Calu3 (cell line): ENCODE results near the gene RFTN1. TPM values are rescaled to one million over a fixed set of nuclear protein-coding genes. Genes with fewer than 3 reads are reported as not detected.

Experiments used
- BruUV-seq: library from RNA; stranded (reverse); fragments of 400-500 nt; replicated peaks from 2 replicates; lab custom pipeline; 2021; lab: Mats Ljungman, UMichigan
- CTCF ChIA-PET: fragments of 300-600 bp; sonication (Branson Sonifier 250); formaldehyde crosslinking; loops from one replicate; lab custom pipeline; 2022; ENCODE audit warnings: antibody characterized with exemption; lab: Charles Lee
- DNase-seq: peaks from one replicate; pipeline ENCODE4 v3.0.0; 2022
- H3K27ac Mint-ChIP-seq: one replicate; pipeline ENCODE4 v1.8.0; 2022; ENCODE audit warnings: mixed read lengths; ENCODE audit not compliant: unreplicated experiment
- H3K27me3 Mint-ChIP-seq: one replicate; pipeline ENCODE4 v1.8.0; 2022; ENCODE audit warnings: mixed read lengths; ENCODE audit not compliant: unreplicated experiment
- H3K36me3 Mint-ChIP-seq: one replicate; pipeline ENCODE4 v1.8.0; 2022; ENCODE audit warnings: mild to moderate bottlenecking, moderate library complexity, mixed read lengths; ENCODE audit not compliant: insufficient read depth, unreplicated experiment
- H3K4me1 Mint-ChIP-seq: one replicate; pipeline ENCODE4 v1.8.0; 2022; ENCODE audit warnings: mild to moderate bottlenecking, low read depth, mixed read lengths; ENCODE audit not compliant: unreplicated experiment
- H3K4me3 Mint-ChIP-seq: one replicate; pipeline ENCODE4 v1.8.0; 2022; ENCODE audit warnings: mild to moderate bottlenecking, low read depth, moderate library complexity, mixed read lengths; ENCODE audit not compliant: unreplicated experiment
- H3K9me3 Mint-ChIP-seq: one replicate; pipeline ENCODE4 v1.8.0; 2022; ENCODE audit warnings: low read depth, mixed read lengths; ENCODE audit not compliant: unreplicated experiment
- intact Hi-C: fragments of 100-400 bp; cut with micrococcal nuclease; formaldehyde crosslinking; loops from one replicate; pipeline ENCODE4 v1.10.0; 2022; ENCODE audit not compliant: unreplicated experiment
- total RNA-seq: library from RNA; stranded (reverse); gene quantifications from 2 replicates; pipeline ENCODE4 v1.2.3, GENCODE V29; 2022
- TF ChIP-seq, protein P1 (sequence below): fragments of 200-600 bp; IDR thresholded peaks from one replicate; pipeline ENCODE4 v1.8.0; 2022; ENCODE audit warnings: antibody characterized with exemption; ENCODE audit not compliant: unreplicated experiment

Gene RFTN1
- total RNA-seq, 1 experiment from 2014 or later = 1.6 TPM

DNA sequence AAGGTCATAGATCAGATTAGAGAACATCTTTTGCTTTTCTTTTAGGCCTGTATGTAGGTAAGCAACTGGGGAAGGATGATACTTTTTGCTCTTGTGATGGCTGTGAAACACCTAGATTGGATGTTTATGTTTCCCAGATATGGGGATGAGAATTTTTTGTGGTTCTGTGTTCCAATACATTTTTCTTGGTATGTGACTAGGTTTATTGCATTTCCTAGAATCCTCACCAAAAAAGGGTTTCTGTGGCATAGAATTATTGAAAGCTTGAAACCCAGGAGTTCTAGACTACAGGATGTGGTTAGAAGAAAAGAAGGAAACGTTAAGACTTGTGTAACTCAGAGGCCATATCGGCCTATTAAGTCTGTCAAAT, 222.7 kb downstream of the RFTN1 start:
- DNase-seq = no peak
- CTCF ChIA-PET = interaction anchor here (0.6 to 1.9 kb wide), 6 partner anchors 17 to 538 kb away, joined by 3 to 15 read pairs (median 4); no protein-coding TSS in a partner anchor
- Mint-ChIP-seq H3K4me1 (no peaks in the 10 kb centered on the region), H3K36me3 (peaks cover 8% of the 10 kb centered on the region), H3K27ac (no peak overlapping the region), H3K9me3 (peaks cover 4% of the 10 kb centered on the region), H3K4me3 (no peak overlapping the region), H3K27me3 (no peaks in the 10 kb centered on the region)
- intact Hi-C loops = loop anchor here (1.0 kb wide), 2 partner anchors 226 to 259 kb away; no protein-coding TSS in a partner anchor
- no TSS peak for BruUV-seq
- TF ChIP-seq, protein P1, sequence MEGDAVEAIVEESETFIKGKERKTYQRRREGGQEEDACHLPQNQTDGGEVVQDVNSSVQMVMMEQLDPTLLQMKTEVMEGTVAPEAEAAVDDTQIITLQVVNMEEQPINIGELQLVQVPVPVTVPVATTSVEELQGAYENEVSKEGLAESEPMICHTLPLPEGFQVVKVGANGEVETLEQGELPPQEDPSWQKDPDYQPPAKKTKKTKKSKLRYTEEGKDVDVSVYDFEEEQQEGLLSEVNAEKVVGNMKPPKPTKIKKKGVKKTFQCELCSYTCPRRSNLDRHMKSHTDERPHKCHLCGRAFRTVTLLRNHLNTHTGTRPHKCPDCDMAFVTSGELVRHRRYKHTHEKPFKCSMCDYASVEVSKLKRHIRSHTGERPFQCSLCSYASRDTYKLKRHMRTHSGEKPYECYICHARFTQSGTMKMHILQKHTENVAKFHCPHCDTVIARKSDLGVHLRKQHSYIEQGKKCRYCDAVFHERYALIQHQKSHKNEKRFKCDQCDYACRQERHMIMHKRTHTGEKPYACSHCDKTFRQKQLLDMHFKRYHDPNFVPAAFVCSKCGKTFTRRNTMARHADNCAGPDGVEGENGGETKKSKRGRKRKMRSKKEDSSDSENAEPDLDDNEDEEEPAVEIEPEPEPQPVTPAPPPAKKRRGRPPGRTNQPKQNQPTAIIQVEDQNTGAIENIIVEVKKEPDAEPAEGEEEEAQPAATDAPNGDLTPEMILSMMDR = no peak

DNA sequence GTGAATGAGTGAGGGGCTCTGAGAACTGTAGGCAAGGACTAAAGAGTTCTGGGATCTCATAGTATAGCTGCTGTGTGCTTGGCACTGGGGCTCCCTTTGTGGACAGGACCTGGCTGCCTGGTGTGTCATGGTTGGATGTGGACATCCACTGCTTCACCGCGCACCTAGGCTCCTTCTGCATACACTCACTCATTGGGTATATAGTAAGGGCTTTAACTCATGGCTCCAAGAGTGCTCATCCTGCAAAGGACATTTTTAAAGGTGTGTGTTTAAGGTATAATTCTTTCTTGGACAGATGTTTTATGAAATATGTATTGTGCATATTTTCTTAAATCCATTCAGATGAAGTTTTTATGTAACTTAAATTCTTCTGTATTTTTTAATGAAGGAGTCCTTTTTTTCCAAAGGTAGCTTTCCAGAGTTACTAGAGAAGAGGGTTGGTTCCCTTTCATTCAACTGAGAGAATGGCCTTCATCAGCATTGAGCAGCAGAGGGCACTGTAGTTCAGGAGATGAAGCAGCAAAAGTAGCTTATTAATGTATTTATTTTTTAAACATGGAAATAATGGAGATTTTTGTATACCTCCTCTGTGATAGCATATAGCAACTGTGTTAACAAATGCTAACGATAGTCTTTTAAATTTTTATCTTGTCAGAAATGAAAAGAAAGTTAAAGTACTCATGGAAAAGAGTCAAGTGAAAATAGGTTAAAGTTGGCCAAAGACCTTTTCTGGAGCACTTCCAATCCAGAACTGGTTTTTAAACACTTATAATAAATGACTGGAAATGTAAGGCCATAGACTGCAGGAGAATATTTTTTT, 223.3 kb downstream of the RFTN1 start:
- no peak overlapping the region for H3K4me3 Mint-ChIP-seq
- no TSS peak for BruUV-seq
- H3K36me3 Mint-ChIP-seq = peaks cover 4% of the 10 kb centered on the region
- H3K4me1 Mint-ChIP-seq = no peaks in the 10 kb centered on the region
- CTCF ChIA-PET = interaction anchor here (0.6 to 1.9 kb wide), 8 partner anchors 15 to 539 kb away, joined by 3 to 15 read pairs (median 3); no protein-coding TSS in a partner anchor
- H3K9me3 Mint-ChIP-seq = peaks cover 4% of the 10 kb centered on the region
- H3K27ac Mint-ChIP-seq = no peak overlapping the region
- DNase-seq = peak; percentile 30
- H3K27me3 Mint-ChIP-seq = no peaks in the 10 kb centered on the region
- TF ChIP-seq, protein P1 = no peak
- intact Hi-C loops = loop anchor here (1.0 kb wide), 2 partner anchors 227 to 260 kb away; no protein-coding TSS in a partner anchor

DNA sequence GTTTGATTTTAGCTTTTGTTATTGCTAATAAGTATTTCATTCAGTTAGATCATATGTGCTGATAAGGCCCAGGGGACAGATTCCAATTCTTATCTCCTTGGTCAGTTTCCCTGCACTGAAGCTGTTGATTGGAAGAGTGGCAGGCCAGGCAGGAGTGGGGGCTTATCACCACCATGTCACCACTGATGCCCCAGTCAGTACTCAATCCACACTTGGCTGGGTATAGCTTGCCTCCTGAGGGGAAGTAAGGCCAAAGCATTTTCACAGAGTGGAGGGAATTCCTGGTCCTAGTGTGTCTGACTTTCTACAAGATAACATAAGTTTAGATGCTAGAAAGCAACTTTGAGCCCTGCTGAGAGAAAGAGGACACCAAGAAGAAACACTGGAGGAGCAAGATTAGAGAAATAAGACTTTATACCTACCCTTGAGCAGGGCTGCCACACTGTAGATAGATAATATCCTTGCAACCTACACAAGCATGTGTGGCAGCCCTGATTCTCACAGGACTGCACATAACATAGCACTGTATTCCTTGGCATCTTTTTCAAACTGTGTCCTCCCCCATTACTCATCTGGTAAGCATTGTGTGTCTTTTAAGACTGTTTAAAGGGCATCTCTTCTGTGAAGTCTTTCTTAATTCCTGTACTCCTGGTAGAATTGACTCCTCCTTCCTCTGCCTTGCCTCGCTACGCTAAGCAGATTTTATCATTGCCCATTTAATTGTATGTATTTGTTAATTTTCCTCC, 224.2 kb downstream of the RFTN1 start:
- Mint-ChIP-seq H3K36me3 (peaks cover 4% of the 10 kb centered on the region), H3K4me3 (no peak overlapping the region), H3K27ac (no peak overlapping the region), H3K4me1 (no peaks in the 10 kb centered on the region), H3K27me3 (no peaks in the 10 kb centered on the region), H3K9me3 (peaks cover 4% of the 10 kb centered on the region)
- no TSS peak for BruUV-seq
- TF ChIP-seq, protein P1 = no peak
- intact Hi-C loops = no loop called here
- CTCF ChIA-PET = interaction anchor here (0.6 to 1.9 kb wide), 3 partner anchors 18 to 256 kb away, joined by 3 to 15 read pairs (median 3); no protein-coding TSS in a partner anchor
- no peak for DNase-seq

DNA sequence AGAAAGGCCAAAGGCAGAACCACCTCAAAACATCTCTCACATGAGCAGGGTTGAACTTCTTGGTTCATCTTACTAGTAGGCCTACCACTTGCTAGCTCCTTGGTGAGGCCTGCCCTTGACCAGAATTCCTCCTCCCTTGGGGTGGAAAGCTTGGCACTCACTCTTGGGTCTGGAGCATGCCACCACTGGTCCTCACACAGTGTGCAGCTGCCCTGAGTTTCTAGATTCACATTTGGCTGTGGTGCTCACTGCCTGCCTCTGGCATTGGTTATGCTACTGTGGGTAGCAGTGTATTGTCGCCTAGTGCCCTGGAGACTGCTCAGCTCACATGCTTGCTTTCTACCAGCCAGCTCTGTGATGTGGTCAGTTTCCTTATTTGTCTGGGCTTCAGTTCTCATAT, 224.8 kb downstream of the RFTN1 start:
- Mint-ChIP-seq H3K4me3 (no peak overlapping the region), H3K27me3 (no peaks in the 10 kb centered on the region), H3K36me3 (peaks cover 4% of the 10 kb centered on the region), H3K4me1 (no peaks in the 10 kb centered on the region), H3K9me3 (peaks cover 4% of the 10 kb centered on the region), H3K27ac (no peak overlapping the region)
- CTCF ChIA-PET = interaction anchor here (0.6 kb wide), 1 partner anchor 257 kb away, joined by 3 read pairs; no protein-coding TSS in a partner anchor
- no TSS peak for BruUV-seq
- DNase-seq = no peak
- TF ChIP-seq, protein P1 = no peak
- intact Hi-C loops = no loop called here
